Trophoblast cell (in vitro differentiated cells and primary cell): ENCODE results near the gene MMP1.

Experiments used
- DNase-seq, 2 donors: peaks; one replicate each; pipeline ENCODE4 v3.0.0-alpha.2; 2016
- H2AFZ ChIP-seq: 2 replicates; pipeline ENCODE4 v1.6.1; 2013; ENCODE audit warnings: low read length, moderate library complexity, mild to moderate bottlenecking; ENCODE audit not compliant: insufficient read depth, poor library complexity
- H2AK5ac ChIP-seq: 2 replicates; pipeline ENCODE4 v1.6.1; 2013; ENCODE audit warnings: mild to moderate bottlenecking, low read length
- H2BK120ac ChIP-seq: 2 replicates; pipeline ENCODE4 v1.6.1; 2013; ENCODE audit warnings: low read length, mild to moderate bottlenecking, moderate library complexity; ENCODE audit not compliant: insufficient read depth, poor library complexity
- H2BK12ac ChIP-seq: 2 replicates; pipeline ENCODE4 v1.6.1; 2013; ENCODE audit warnings: mild to moderate bottlenecking, low read length, moderate library complexity
- H2BK5ac ChIP-seq: 2 replicates; pipeline ENCODE4 v1.6.1; 2013; ENCODE audit warnings: low read length, low read depth, moderate library complexity, mild to moderate bottlenecking; ENCODE audit not compliant: poor library complexity
- H3K14ac ChIP-seq: 2 replicates; pipeline ENCODE4 v1.6.1; 2013; ENCODE audit warnings: mild to moderate bottlenecking, low read length
- H3K18ac ChIP-seq: 2 replicates; pipeline ENCODE4 v1.6.1; 2013; ENCODE audit warnings: mild to moderate bottlenecking, low read length
- H3K23ac ChIP-seq: 2 replicates; pipeline ENCODE4 v1.6.1; 2013; ENCODE audit warnings: low read length
- H3K27ac ChIP-seq: 2 replicates; pipeline ENCODE4 v1.5.1; 2013; ENCODE audit warnings: low read depth, mild to moderate bottlenecking, inconsistent platforms, low read length, moderate library complexity
- H3K27me3 ChIP-seq: 2 replicates; pipeline ENCODE4 v1.6.1; 2013; ENCODE audit warnings: inconsistent platforms, mild to moderate bottlenecking, low read length, moderate library complexity; ENCODE audit not compliant: insufficient read depth
- H3K36me3 ChIP-seq, 2 experiments: 1 replicate in 1 of 2; 2 replicates in 1 of 2; pipeline ENCODE4 v1.6.1; 2013; ENCODE audit warnings: low read length in 2 of 2, mild to moderate bottlenecking in 2 of 2, moderate library complexity in 1 of 2; ENCODE audit not compliant: insufficient read depth in 2 of 2, control insufficient read depth in 1 of 2
- H3K4ac ChIP-seq: 2 replicates; pipeline ENCODE4 v1.6.1; 2013; ENCODE audit warnings: low read depth, mild to moderate bottlenecking, low read length, moderate library complexity
- H3K4me1 ChIP-seq, 2 experiments: 1 replicate in 1 of 2; 2 replicates in 1 of 2; pipeline ENCODE4 v1.6.1; 2013; ENCODE audit warnings: low read length in 2 of 2, mild to moderate bottlenecking in 2 of 2, moderate library complexity in 1 of 2; ENCODE audit not compliant: insufficient read depth in 2 of 2, control insufficient read depth in 1 of 2
- H3K4me2 ChIP-seq: 2 replicates; pipeline ENCODE4 v1.6.1; 2013; ENCODE audit warnings: inconsistent platforms, mild to moderate bottlenecking, low read length, moderate library complexity
- H3K4me3 ChIP-seq: 2 replicates; pipeline ENCODE4 v1.5.1; 2013; ENCODE audit warnings: mild to moderate bottlenecking, low read depth, low read length, inconsistent platforms
- H3K79me1 ChIP-seq: one replicate; pipeline ENCODE4 v1.6.1; 2013; ENCODE audit warnings: low read length
- H3K79me2 ChIP-seq: 2 replicates; pipeline ENCODE4 v1.6.1; 2013; ENCODE audit warnings: low read length, mild to moderate bottlenecking; ENCODE audit not compliant: control insufficient read depth, insufficient read depth, poor library complexity
- H3K9ac ChIP-seq: 2 replicates; pipeline ENCODE4 v1.6.1; 2013; ENCODE audit warnings: mild to moderate bottlenecking, low read length
- H3K9me3 ChIP-seq: 2 replicates; pipeline ENCODE4 v1.6.1; 2013; ENCODE audit warnings: low read depth, mild to moderate bottlenecking, control low read depth, inconsistent platforms, low read length; ENCODE audit not compliant: insufficient read depth
- H4K12ac ChIP-seq: 2 replicates; pipeline ENCODE4 v1.6.1; 2013; ENCODE audit warnings: low read depth, mild to moderate bottlenecking, low read length, moderate library complexity
- H4K8ac ChIP-seq: 2 replicates; pipeline ENCODE4 v1.6.1; 2013; ENCODE audit warnings: low read depth, mild to moderate bottlenecking, low read length, moderate library complexity
- H4K91ac ChIP-seq: one replicate; pipeline ENCODE4 v1.6.1; 2013; ENCODE audit warnings: low read depth, mild to moderate bottlenecking, low read length, moderate library complexity
- WGBS: extraction: QIAGEN DNeasy Blood & Tissue Kit; methylation state at CpG from one replicate; pipeline ENCODE4 v1.1.7; 2013; ENCODE audit warnings: missing lambda C conversion rate; ENCODE audit not compliant: insufficient read length, insufficient coverage; ENCODE audit errors: extremely low coverage; 5-methylcytosine and 5-hydroxymethylcytosine counted together

MMP1 gene

DNA sequence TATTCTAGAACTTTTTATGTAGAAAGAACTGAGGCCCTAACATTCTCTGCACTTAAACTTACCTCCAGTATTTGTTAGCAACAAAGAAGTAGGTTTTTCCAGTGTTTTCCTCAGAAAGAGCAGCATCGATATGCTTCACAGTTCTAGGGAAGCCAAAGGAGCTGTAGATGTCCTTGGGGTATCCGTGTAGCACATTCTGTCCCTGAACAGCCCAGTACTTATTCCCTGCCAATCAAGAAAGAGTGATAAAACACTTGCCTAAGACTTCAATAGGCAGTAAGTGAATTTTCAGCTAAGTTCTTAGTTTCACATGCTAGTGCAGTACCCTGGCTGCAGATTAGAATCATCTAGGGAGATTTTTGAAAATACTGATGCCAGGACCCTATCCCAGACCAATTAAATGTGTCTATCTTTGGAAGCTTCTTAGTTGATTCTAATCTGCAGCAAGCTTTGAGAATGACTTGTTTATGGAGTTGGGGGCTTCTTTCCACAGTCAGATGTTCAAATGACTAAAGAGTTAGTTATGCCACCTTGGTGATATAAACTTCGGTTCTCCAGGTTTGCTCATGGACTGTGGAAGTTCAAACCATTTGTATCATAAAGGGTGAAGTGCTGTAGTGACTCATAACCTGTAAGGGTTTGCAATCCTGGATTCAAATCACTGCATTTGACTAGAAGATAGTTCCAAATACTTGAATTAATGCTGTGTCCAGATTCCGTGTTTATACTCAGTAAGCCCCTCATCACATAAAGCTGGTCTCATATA lies 6.5 kb downstream of the MMP1 start:
- Histone ChIP-seq H3K4me3 (no peak overlapping the region), H3K9ac (no peak overlapping the region), H3K27ac (no peak overlapping the region), H3K23ac (no peak overlapping the region), H4K8ac (no peak overlapping the region), H2BK5ac (no peak overlapping the region), H3K79me1 (no peaks in the 10 kb centered on the region), H4K91ac (no peak overlapping the region), H2AK5ac (no peak overlapping the region), H3K36me3 (no peaks in the 10 kb centered on the region), H3K9me3 (no peaks in the 10 kb centered on the region), H3K14ac (no peak overlapping the region), H3K4me1 (no peaks in the 10 kb centered on the region), H3K4ac (no peak overlapping the region), H2BK12ac (no peak overlapping the region), H3K18ac (no peak overlapping the region), H3K79me2 (no peaks in the 10 kb centered on the region), H2BK120ac (no peak overlapping the region), H3K4me2 (no peak overlapping the region), H4K12ac (no peak overlapping the region), H3K27me3 (no peaks in the 10 kb centered on the region), H2AFZ (no peak overlapping the region)
- DNase-seq = no peak
- WGBS = no CpG with 5 or more reads among the region's 4 CpGs

DNA sequence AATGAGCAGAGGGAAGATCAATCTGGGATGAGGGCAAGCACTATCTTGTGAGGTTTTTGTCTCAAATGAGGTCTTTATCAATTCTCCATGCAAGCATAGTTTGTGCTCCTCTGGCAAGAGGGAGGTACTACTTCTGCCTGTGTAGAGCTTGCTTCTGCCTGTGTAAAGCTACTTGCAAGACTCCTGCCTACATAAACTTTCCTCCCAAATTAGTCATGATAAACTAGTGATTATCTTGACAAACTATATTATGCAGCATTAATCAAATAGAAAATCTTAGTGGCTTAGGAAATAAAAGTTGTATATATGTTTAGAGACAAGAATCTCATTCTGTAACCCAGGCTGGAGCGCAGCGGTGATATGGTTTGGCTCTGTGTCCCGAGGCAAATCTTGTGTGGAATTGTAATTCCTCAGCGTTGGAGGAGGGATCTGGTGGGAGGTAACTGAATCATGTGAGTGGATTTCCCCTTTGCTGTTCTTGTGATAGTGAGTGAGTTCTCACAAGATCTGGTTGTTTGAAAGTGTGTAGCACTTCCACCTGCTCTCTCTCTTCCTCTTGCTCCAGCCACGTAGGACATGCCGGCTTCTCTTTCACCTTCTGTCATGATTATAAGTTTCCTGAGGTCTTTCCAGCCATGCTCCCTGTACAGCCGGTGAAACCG lies 9.5 kb downstream of the MMP1 start:
- Histone ChIP-seq H2BK120ac (no peak overlapping the region), H3K14ac (no peak overlapping the region), H3K27ac (no peak overlapping the region), H3K4me2 (no peak overlapping the region), H3K9ac (no peak overlapping the region), H2BK5ac (no peak overlapping the region), H2AK5ac (no peak overlapping the region), H3K4ac (no peak overlapping the region), H3K36me3 (no peaks in the 10 kb centered on the region), H3K79me2 (no peaks in the 10 kb centered on the region), H2AFZ (no peak overlapping the region), H3K18ac (no peak overlapping the region), H3K79me1 (no peaks in the 10 kb centered on the region), H2BK12ac (no peak overlapping the region), H4K12ac (no peak overlapping the region), H3K27me3 (no peaks in the 10 kb centered on the region), H3K23ac (no peak overlapping the region), H3K4me3 (no peak overlapping the region), H4K91ac (no peak overlapping the region), H4K8ac (no peak overlapping the region), H3K4me1 (peaks cover 0 to 1% of the 10 kb centered on the region in 2 experiments), H3K9me3 (no peaks in the 10 kb centered on the region)
- no peak for DNase-seq
- no CpG with 5 or more reads among the region's 8 CpGs for WGBS

DNA sequence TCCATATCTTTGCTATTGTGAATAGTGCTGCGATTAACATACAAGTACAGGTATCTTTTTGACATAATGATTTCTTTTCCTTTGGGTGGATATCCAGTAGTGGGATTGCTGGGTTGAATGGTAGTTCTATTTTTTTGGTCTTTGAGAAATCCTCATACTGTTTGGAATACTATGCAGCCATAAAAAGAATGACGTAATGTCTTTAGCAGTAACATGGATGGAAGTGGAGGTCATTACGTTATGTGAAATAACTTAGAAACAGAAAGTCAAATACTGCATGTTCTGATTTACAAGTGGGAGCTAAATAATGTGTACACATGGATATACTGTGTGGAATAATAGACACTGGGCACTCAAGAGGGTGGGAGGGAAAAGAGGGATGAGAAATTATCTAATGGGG lies 13.6 kb downstream of the MMP1 start:
- peaks cover 0 to 3% of the 10 kb centered on the region in 2 experiments for H3K4me1 ChIP-seq
- no peak overlapping the region for H4K8ac ChIP-seq
- no peak overlapping the region for H2AFZ ChIP-seq
- no peak overlapping the region for H3K23ac ChIP-seq
- no peak overlapping the region for H2BK12ac ChIP-seq
- no peak overlapping the region for H3K4ac ChIP-seq
- H3K36me3 ChIP-seq = no peaks in the 10 kb centered on the region
- H3K14ac ChIP-seq = no peak overlapping the region
- no peaks in the 10 kb centered on the region for H3K79me2 ChIP-seq
- DNase-seq = no peak
- H3K27ac ChIP-seq = no peak overlapping the region
- H3K9ac ChIP-seq = no peak overlapping the region
- H2AK5ac ChIP-seq = no peak overlapping the region
- H4K12ac ChIP-seq = no peak overlapping the region
- H2BK5ac ChIP-seq = no peak overlapping the region
- no peaks in the 10 kb centered on the region for H3K9me3 ChIP-seq
- H3K4me3 ChIP-seq = no peak overlapping the region
- WGBS = no CpG with 5 or more reads among the region's 3 CpGs
- H3K27me3 ChIP-seq = no peaks in the 10 kb centered on the region
- H3K4me2 ChIP-seq = no peak overlapping the region
- H4K91ac ChIP-seq = no peak overlapping the region
- H3K18ac ChIP-seq = no peak overlapping the region
- no peak overlapping the region for H2BK120ac ChIP-seq
- no peaks in the 10 kb centered on the region for H3K79me1 ChIP-seq

DNA sequence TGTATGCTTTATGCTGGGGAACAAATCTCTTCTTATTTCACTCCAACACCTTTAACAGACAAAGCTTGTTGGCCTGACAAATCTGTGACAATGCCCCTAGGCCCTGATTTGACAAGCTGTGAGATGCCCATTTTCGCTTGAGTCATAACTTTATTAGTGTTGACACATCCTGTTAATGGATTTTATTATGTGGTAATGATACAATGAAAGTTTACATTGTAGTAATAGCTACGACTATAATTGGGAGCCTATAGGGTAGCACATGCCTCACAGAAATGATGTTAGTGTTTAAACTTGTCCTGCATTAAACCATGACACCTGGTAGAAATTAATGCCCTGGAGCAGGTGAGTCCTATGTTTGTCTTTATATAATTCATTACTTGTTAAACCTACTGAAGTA lies 14.2 kb downstream of the MMP1 start:
- H3K4ac ChIP-seq = no peak overlapping the region
- no peak overlapping the region for H2BK12ac ChIP-seq
- no peak overlapping the region for H4K8ac ChIP-seq
- no peak overlapping the region for H3K14ac ChIP-seq
- no peaks in the 10 kb centered on the region for H3K79me2 ChIP-seq
- no peaks in the 10 kb centered on the region for H3K36me3 ChIP-seq
- H3K79me1 ChIP-seq = no peaks in the 10 kb centered on the region
- H4K12ac ChIP-seq = no peak overlapping the region
- no peaks in the 10 kb centered on the region for H3K9me3 ChIP-seq
- no peak overlapping the region for H3K23ac ChIP-seq
- no peak overlapping the region for H4K91ac ChIP-seq
- no peaks in the 10 kb centered on the region for H3K27me3 ChIP-seq
- H3K18ac ChIP-seq = no peak overlapping the region
- H2AK5ac ChIP-seq = no peak overlapping the region
- H2AFZ ChIP-seq = no peak overlapping the region
- no peak overlapping the region for H3K9ac ChIP-seq
- H3K4me2 ChIP-seq = no peak overlapping the region
- no CpG with 5 or more reads among the region's 2 CpGs for WGBS
- no peak overlapping the region for H2BK120ac ChIP-seq
- H3K27ac ChIP-seq = no peak overlapping the region
- DNase-seq = no peak
- no peak overlapping the region for H3K4me3 ChIP-seq
- no peak overlapping the region for H2BK5ac ChIP-seq
- peaks cover 0 to 3% of the 10 kb centered on the region in 2 experiments for H3K4me1 ChIP-seq
